Gastrocnemius medialis (tissue), 4 donors: Measurements from ENCODE around the gene MIXL1.

Experiments
- POLR2A ChIP-seq, 2 donors: fragments of 450-650 bp; IDR thresholded peaks; one replicate each; pipeline ENCODE4 v1.6.1; 2017; ENCODE audit warnings: antibody characterized with exemption in 2 of 2, mild to moderate bottlenecking in 2 of 2, moderate library complexity in 2 of 2
- TF ChIP-seq, protein P1 (sequence below), 5 experiments: fragments of 450-650 bp in 3 of 5; fragments of 200-600 bp in 2 of 5; sonication (generic) in 2 of 5; IDR thresholded peaks in 4 of 5; conservative IDR thresholded peaks in 1 of 5; 1 replicate in 4 of 5; 2 replicates in 1 of 5; pipeline ENCODE4 v1.5.1; 2016 to 2019; ENCODE audit warnings: antibody characterized with exemption in 5 of 5, mild to moderate bottlenecking in 3 of 5, moderate library complexity in 3 of 5

DNA sequence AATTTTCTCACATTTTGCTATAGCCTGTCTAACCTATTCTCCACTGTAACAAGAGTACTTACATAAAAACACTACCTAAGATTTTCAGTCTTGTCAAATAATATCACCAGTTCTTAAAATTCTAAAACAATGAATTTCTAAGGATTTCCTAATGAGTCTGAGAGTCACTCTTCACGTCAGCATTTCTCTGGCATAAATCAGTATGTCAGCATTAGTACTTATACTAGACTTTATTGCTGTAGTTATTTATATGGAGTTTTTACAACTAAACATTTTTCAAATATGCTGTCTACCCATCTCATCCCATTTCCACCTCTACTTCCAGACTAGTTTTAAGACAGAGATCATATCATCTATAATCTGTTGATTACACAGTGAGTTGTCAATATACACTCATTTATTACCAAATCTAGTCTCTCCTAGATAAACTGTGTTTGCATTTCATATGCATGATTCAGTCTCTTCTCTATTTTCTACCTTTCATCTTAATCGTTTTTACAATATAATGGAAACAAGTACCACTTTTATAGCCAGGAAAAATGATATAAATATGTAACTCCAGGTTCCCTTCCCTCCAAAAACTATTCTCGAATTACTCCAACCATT lies 52.7 kb downstream of the MIXL1 start:
- TF ChIP-seq, protein P1, sequence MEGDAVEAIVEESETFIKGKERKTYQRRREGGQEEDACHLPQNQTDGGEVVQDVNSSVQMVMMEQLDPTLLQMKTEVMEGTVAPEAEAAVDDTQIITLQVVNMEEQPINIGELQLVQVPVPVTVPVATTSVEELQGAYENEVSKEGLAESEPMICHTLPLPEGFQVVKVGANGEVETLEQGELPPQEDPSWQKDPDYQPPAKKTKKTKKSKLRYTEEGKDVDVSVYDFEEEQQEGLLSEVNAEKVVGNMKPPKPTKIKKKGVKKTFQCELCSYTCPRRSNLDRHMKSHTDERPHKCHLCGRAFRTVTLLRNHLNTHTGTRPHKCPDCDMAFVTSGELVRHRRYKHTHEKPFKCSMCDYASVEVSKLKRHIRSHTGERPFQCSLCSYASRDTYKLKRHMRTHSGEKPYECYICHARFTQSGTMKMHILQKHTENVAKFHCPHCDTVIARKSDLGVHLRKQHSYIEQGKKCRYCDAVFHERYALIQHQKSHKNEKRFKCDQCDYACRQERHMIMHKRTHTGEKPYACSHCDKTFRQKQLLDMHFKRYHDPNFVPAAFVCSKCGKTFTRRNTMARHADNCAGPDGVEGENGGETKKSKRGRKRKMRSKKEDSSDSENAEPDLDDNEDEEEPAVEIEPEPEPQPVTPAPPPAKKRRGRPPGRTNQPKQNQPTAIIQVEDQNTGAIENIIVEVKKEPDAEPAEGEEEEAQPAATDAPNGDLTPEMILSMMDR (IDR thresholded peaks at IDR 0.05 in 4 of 5, conservative IDR thresholded peaks at IDR 0.05 in 1 of 5) = no peak
- TF ChIP-seq POLR2A (IDR thresholded peaks at IDR 0.05) = no peak
